ENCODE data around the gene KRAS. TPM values are rescaled to one million over a fixed set of nuclear protein-coding genes. Genes with fewer than 3 reads are reported as not detected.

KRAS gene
- polyA plus RNA-seq, 4 donors: 11.3 to 39.2 (median 14.6) TPM

- FAIRE-seq (no peak), DNase-seq (no peak)
- WGBS, 3 donors: 92 to 100% (median 95%) methylated on average over 1 of the region's 1 CpG
- Histone ChIP-seq H3K4me1 (ENCODE audit: control insufficient read depth in 3 of 3, insufficient read depth in 2 of 3, low read depth in 1 of 3, low read length in 2 of 3) (peaks cover 0 to 13% (median 10%) of the 10 kb centered on the region in 3 donors), H3K27ac (ENCODE audit: low read depth in 1 of 3, low read length in 2 of 3) (no peak overlapping the region), H3K27me3 (ENCODE audit: control insufficient read depth in 3 of 3, insufficient read depth in 3 of 3, low read length in 3 of 3) (no peaks in the 10 kb centered on the region), H3K9me3 (ENCODE audit: control insufficient read depth in 2 of 2, insufficient read depth in 1 of 2, low read depth in 1 of 2, low read length in 1 of 2) (no peaks in the 10 kb centered on the region), H3K36me3 (ENCODE audit: control insufficient read depth in 3 of 3, insufficient read depth in 2 of 3, low read depth in 1 of 3, low read length in 3 of 3) (peaks cover 0 to 5% (median 0%) of the 10 kb centered on the region in 3 donors), H3K4me3 (ENCODE audit: low read depth in 1 of 3, low read length in 3 of 3) (no peak overlapping the region)
Observed at GRCh38 chr12:25200703-25201102, 50.0 kb downstream of the KRAS start.

- WGBS, 3 donors: 55 to 66% (median 58%) methylated on average over 2 of the region's 2 CpGs
- Histone ChIP-seq H3K4me1 (ENCODE audit: control insufficient read depth in 3 of 3, insufficient read depth in 2 of 3, low read depth in 1 of 3, low read length in 2 of 3) (peaks cover 0 to 16% (median 8%) of the 10 kb centered on the region in 3 donors), H3K27me3 (ENCODE audit: control insufficient read depth in 3 of 3, insufficient read depth in 3 of 3, low read length in 3 of 3) (no peaks in the 10 kb centered on the region), H3K36me3 (ENCODE audit: control insufficient read depth in 3 of 3, insufficient read depth in 2 of 3, low read depth in 1 of 3, low read length in 3 of 3) (peaks cover 0 to 5% (median 0%) of the 10 kb centered on the region in 3 donors), H3K27ac (ENCODE audit: low read depth in 1 of 3, low read length in 2 of 3) (no peak overlapping the region), H3K9me3 (ENCODE audit: control insufficient read depth in 2 of 2, insufficient read depth in 1 of 2, low read depth in 1 of 2, low read length in 1 of 2) (no peaks in the 10 kb centered on the region), H3K4me3 (ENCODE audit: low read depth in 1 of 3, low read length in 3 of 3) (no peak overlapping the region)
- no peak for FAIRE-seq
- no peak for DNase-seq
Observed at GRCh38 chr12:25197608-25198007, 53.1 kb downstream of the KRAS start.

- H3K27ac ChIP-seq (ENCODE audit: low read depth in 1 of 3, low read length in 2 of 3): peak within 1 kb of the TSS; percentile 87 to 99 (median 99)
- no peaks in the 10 kb centered on the region for H3K9me3 ChIP-seq (ENCODE audit: control insufficient read depth in 2 of 2, insufficient read depth in 1 of 2, low read depth in 1 of 2, low read length in 1 of 2)
- H3K36me3 ChIP-seq (ENCODE audit: control insufficient read depth in 3 of 3, insufficient read depth in 2 of 3, low read depth in 1 of 3, low read length in 3 of 3): no peaks in the 10 kb centered on the region
- FAIRE-seq (no peak), DNase-seq (peak; percentile 94 to 99)
- H3K4me3 ChIP-seq (ENCODE audit: low read depth in 1 of 3, low read length in 3 of 3): peak within 1 kb of the TSS; percentile 75 to 93 (median 86)
- peaks cover 0 to 11% (median 3%) of the 10 kb centered on the region in 3 donors for H3K4me1 ChIP-seq (ENCODE audit: control insufficient read depth in 3 of 3, insufficient read depth in 2 of 3, low read depth in 1 of 3, low read length in 2 of 3)
- H3K27me3 ChIP-seq (ENCODE audit: control insufficient read depth in 3 of 3, insufficient read depth in 3 of 3, low read length in 3 of 3): no peaks in the 10 kb centered on the region
- WGBS, 3 donors: 0 to 1% (median 0%) methylated on average over 52 to 54 of the region's 54 CpGs
Observed at GRCh38 chr12:25195056-25195971, 55.4 kb downstream of the KRAS start, which contains the start of the genes DNAI7 and ETFRF1. TSS of gene DNAI7 (minus strand) at chr12:25195160. CDS start at chr12:25195078, 82 bp downstream. TSS of gene ETFRF1 (plus strand) at chr12:25195237. CDS start at chr12:25203957, 8,720 bp downstream.

- H3K36me3 ChIP-seq (ENCODE audit: control insufficient read depth in 3 of 3, insufficient read depth in 2 of 3, low read depth in 1 of 3, low read length in 3 of 3): no peaks in the 10 kb centered on the region
- no peaks in the 10 kb centered on the region for H3K27me3 ChIP-seq (ENCODE audit: control insufficient read depth in 3 of 3, insufficient read depth in 3 of 3, low read length in 3 of 3)
- 7 to 9% (median 8%) methylated on average over 11 of the region's 11 CpGs for WGBS, 3 donors
- H3K9me3 ChIP-seq (ENCODE audit: control insufficient read depth in 2 of 2, insufficient read depth in 1 of 2, low read depth in 1 of 2, low read length in 1 of 2): no peaks in the 10 kb centered on the region
- peak overlapping the region; percentile 54 to 99 (median 99) for H3K27ac ChIP-seq (ENCODE audit: low read depth in 1 of 3, low read length in 2 of 3)
- peaks cover 0 to 11% (median 3%) of the 10 kb centered on the region in 3 donors for H3K4me1 ChIP-seq (ENCODE audit: control insufficient read depth in 3 of 3, insufficient read depth in 2 of 3, low read depth in 1 of 3, low read length in 2 of 3)
- FAIRE-seq (no peak), DNase-seq (no peak)
- peak overlapping the region; percentile 75 to 93 (median 86) for H3K4me3 ChIP-seq (ENCODE audit: low read depth in 1 of 3, low read length in 3 of 3)
Observed at GRCh38 chr12:25194722-25195055, 56.0 kb downstream of the KRAS start.

GRCh38 chr12:25194214-25194613, 56.5 kb downstream of the KRAS start:
- Histone ChIP-seq H3K27ac (ENCODE audit: low read depth in 1 of 3, low read length in 2 of 3) (no peak overlapping the region), H3K4me3 (ENCODE audit: low read depth in 1 of 3, low read length in 3 of 3) (no peak overlapping the region), H3K27me3 (ENCODE audit: control insufficient read depth in 3 of 3, insufficient read depth in 3 of 3, low read length in 3 of 3) (no peaks in the 10 kb centered on the region), H3K9me3 (ENCODE audit: control insufficient read depth in 2 of 2, insufficient read depth in 1 of 2, low read depth in 1 of 2, low read length in 1 of 2) (no peaks in the 10 kb centered on the region), H3K36me3 (ENCODE audit: control insufficient read depth in 3 of 3, insufficient read depth in 2 of 3, low read depth in 1 of 3, low read length in 3 of 3) (no peaks in the 10 kb centered on the region), H3K4me1 (ENCODE audit: control insufficient read depth in 3 of 3, insufficient read depth in 2 of 3, low read depth in 1 of 3, low read length in 2 of 3) (peaks cover 0 to 11% (median 3%) of the 10 kb centered on the region in 3 donors)
- WGBS, 3 donors: 18 to 33% (median 28%) methylated on average over 1 of the region's 1 CpG
- FAIRE-seq (no peak), DNase-seq (no peak)

GRCh38 chr12:25190793-25191192, 59.9 kb downstream of the KRAS start:
- WGBS, 3 donors: 88 to 97% (median 96%) methylated on average over 6 of the region's 6 CpGs
- FAIRE-seq (no peak), DNase-seq (no peak)
- no peaks in the 10 kb centered on the region for H3K9me3 ChIP-seq (ENCODE audit: control insufficient read depth in 2 of 2, insufficient read depth in 1 of 2, low read depth in 1 of 2, low read length in 1 of 2)
- H3K36me3 ChIP-seq (ENCODE audit: control insufficient read depth in 3 of 3, insufficient read depth in 2 of 3, low read depth in 1 of 3, low read length in 3 of 3): no peaks in the 10 kb centered on the region
- no peak overlapping the region for H3K27ac ChIP-seq (ENCODE audit: low read depth in 1 of 3, low read length in 2 of 3)
- H3K4me3 ChIP-seq (ENCODE audit: low read depth in 1 of 3, low read length in 3 of 3): no peak overlapping the region
- H3K4me1 ChIP-seq (ENCODE audit: control insufficient read depth in 3 of 3, insufficient read depth in 2 of 3, low read depth in 1 of 3, low read length in 2 of 3): peaks cover 0 to 3% (median 0%) of the 10 kb centered on the region in 3 donors
- no peaks in the 10 kb centered on the region for H3K27me3 ChIP-seq (ENCODE audit: control insufficient read depth in 3 of 3, insufficient read depth in 3 of 3, low read length in 3 of 3)

GRCh38 chr12:25189656-25190055, 61.1 kb downstream of the KRAS start:
- peaks cover 0 to 3% (median 0%) of the 10 kb centered on the region in 3 donors for H3K4me1 ChIP-seq (ENCODE audit: control insufficient read depth in 3 of 3, insufficient read depth in 2 of 3, low read depth in 1 of 3, low read length in 2 of 3)
- no peak for FAIRE-seq
- no peak overlapping the region for H3K4me3 ChIP-seq (ENCODE audit: low read depth in 1 of 3, low read length in 3 of 3)
- no peak overlapping the region for H3K27ac ChIP-seq (ENCODE audit: low read depth in 1 of 3, low read length in 2 of 3)
- H3K9me3 ChIP-seq (ENCODE audit: control insufficient read depth in 2 of 2, insufficient read depth in 1 of 2, low read depth in 1 of 2, low read length in 1 of 2): no peaks in the 10 kb centered on the region
- H3K27me3 ChIP-seq (ENCODE audit: control insufficient read depth in 3 of 3, insufficient read depth in 3 of 3, low read length in 3 of 3): no peaks in the 10 kb centered on the region
- H3K36me3 ChIP-seq (ENCODE audit: control insufficient read depth in 3 of 3, insufficient read depth in 2 of 3, low read depth in 1 of 3, low read length in 3 of 3): no peaks in the 10 kb centered on the region
- no peak for DNase-seq

- H3K27ac ChIP-seq (ENCODE audit: low read depth in 1 of 3, low read length in 2 of 3): no peak overlapping the region
- no peak overlapping the region for H3K4me3 ChIP-seq (ENCODE audit: low read depth in 1 of 3, low read length in 3 of 3)
- FAIRE-seq (no peak), DNase-seq (no peak)
- H3K4me1 ChIP-seq (ENCODE audit: control insufficient read depth in 3 of 3, insufficient read depth in 2 of 3, low read depth in 1 of 3, low read length in 2 of 3): no peaks in the 10 kb centered on the region
- no peaks in the 10 kb centered on the region for H3K27me3 ChIP-seq (ENCODE audit: control insufficient read depth in 3 of 3, insufficient read depth in 3 of 3, low read length in 3 of 3)
- no peaks in the 10 kb centered on the region for H3K9me3 ChIP-seq (ENCODE audit: control insufficient read depth in 2 of 2, insufficient read depth in 1 of 2, low read depth in 1 of 2, low read length in 1 of 2)
- H3K36me3 ChIP-seq (ENCODE audit: control insufficient read depth in 3 of 3, insufficient read depth in 2 of 3, low read depth in 1 of 3, low read length in 3 of 3): no peaks in the 10 kb centered on the region
- WGBS, 3 donors: 80 to 92% (median 91%) methylated on average over 2 of the region's 2 CpGs
Observed at GRCh38 chr12:25187781-25188180, 62.9 kb downstream of the KRAS start.
